ENCODE measurements around the gene ANKH.

Gene ANKH

GRCh38 chr5:14902826-14903560, 31.4 kb upstream of the ANKH start:
- no peak for TF ChIP-seq CTCF (IDR thresholded peaks at IDR 0.05; ENCODE audit: low read depth, low read length)
- Histone ChIP-seq H3K36me3 (no peaks in the 10 kb centered on the region), H3K4me1 (no peaks in the 10 kb centered on the region; the same call in 1 of the 2 replicates), H3K27me3 (no peaks in the 10 kb centered on the region), H3K9me3 (no peaks in the 10 kb centered on the region), H3K4me3 (ENCODE audit: low read depth, low read length) (no peak overlapping the region)
- DNase-seq, result no peak

- no peak for TF ChIP-seq CTCF (IDR thresholded peaks at IDR 0.05; ENCODE audit: low read depth, low read length)
- no peak for DNase-seq
- Histone ChIP-seq H3K4me3 (ENCODE audit: low read depth, low read length) (no peak overlapping the region), H3K9me3 (no peaks in the 10 kb centered on the region), H3K36me3 (no peaks in the 10 kb centered on the region), H3K4me1 (no peaks in the 10 kb centered on the region; the same call in 1 of the 2 replicates), H3K27me3 (no peaks in the 10 kb centered on the region)
Measured at GRCh38 chr5:14901462-14902051, 30.0 kb upstream of the ANKH start.

GRCh38 chr5:14900693-14901461, 29.3 kb upstream of the ANKH start:
- H3K27me3 ChIP-seq, result no peaks in the 10 kb centered on the region
- no peak for TF ChIP-seq CTCF (IDR thresholded peaks at IDR 0.05; ENCODE audit: low read depth, low read length)
- no peaks in the 10 kb centered on the region for H3K9me3 ChIP-seq
- no peaks in the 10 kb centered on the region; the same call in 1 of the 2 replicates for H3K4me1 ChIP-seq
- DNase-seq, result no peak
- H3K36me3 ChIP-seq, result no peaks in the 10 kb centered on the region
- H3K4me3 ChIP-seq (ENCODE audit: low read depth, low read length), result no peak overlapping the region

GRCh38 chr5:14896131-14896530, 24.6 kb upstream of the ANKH start:
- no peaks in the 10 kb centered on the region; the same call in 1 of the 2 replicates for H3K4me1 ChIP-seq

GRCh38 chr5:14895301-14895700, 23.7 kb upstream of the ANKH start:
- no peaks in the 10 kb centered on the region for H3K36me3 ChIP-seq
- no peak overlapping the region for H3K4me3 ChIP-seq (ENCODE audit: low read depth, low read length)
- no peaks in the 10 kb centered on the region for H3K27me3 ChIP-seq
- H3K4me1 ChIP-seq, result no peaks in the 10 kb centered on the region
- no peak for DNase-seq
- no peaks in the 10 kb centered on the region for H3K9me3 ChIP-seq
- peak; percentile 28 for TF ChIP-seq CTCF (IDR thresholded peaks at IDR 0.05; ENCODE audit: low read depth, low read length)

More at GRCh38 chr5:14896131-14896530, 24.6 kb upstream of the ANKH start:
- no peak for DNase-seq
- Histone ChIP-seq H3K36me3 (no peaks in the 10 kb centered on the region), H3K27me3 (no peaks in the 10 kb centered on the region), H3K4me3 (ENCODE audit: low read depth, low read length) (no peak overlapping the region), H3K9me3 (no peaks in the 10 kb centered on the region)
- no peak for TF ChIP-seq CTCF (IDR thresholded peaks at IDR 0.05; ENCODE audit: low read depth, low read length)
